K562 (cell line): ENCODE results near the gene PLXNA2.

Source experiments
- BHLHE40 ChIP-seq: IDR thresholded peaks from 2 replicates; pipeline ENCODE4 v1.6.1; 2011; ENCODE audit warnings: low read length, improper control_type of control experiment
- GATA2 ChIP-seq: sonication (generic); formaldehyde crosslinking; IDR thresholded peaks from 2 replicates; pipeline ENCODE4 v1.4.0; 2020; ENCODE audit warnings: mild to moderate bottlenecking, missing genetic modification reagents
- POLR2AphosphoS5 ChIP-seq: IDR thresholded peaks from 2 replicates; pipeline ENCODE4 v1.6.1; 2011; ENCODE audit warnings: mild to moderate bottlenecking, low read depth, low read length, moderate library complexity; ENCODE audit not compliant: control insufficient read depth, insufficient read depth
- PRPF4 ChIP-seq: fragments of 200-400 bp; formaldehyde crosslinking; IDR thresholded peaks from one replicate; pipeline ENCODE4 v1.6.1; 2017; ENCODE audit warnings: low read length, low read depth, mild to moderate bottlenecking; ENCODE audit not compliant: insufficient read depth, poor library complexity, severe bottlenecking
- SMC3 ChIP-seq: conservative IDR thresholded peaks from 2 replicates; pipeline ENCODE4 v1.6.1; 2011; ENCODE audit warnings: low read depth, low read length, improper control_type of control experiment; ENCODE audit not compliant: insufficient read depth
- ZFP1 ChIP-seq: fragments of 450-650 bp; formaldehyde crosslinking; IDR thresholded peaks from 2 replicates; pipeline ENCODE4 v1.4.0; 2020; ENCODE audit warnings: mild to moderate bottlenecking, mixed read lengths
- ZNF146 ChIP-seq: IDR thresholded peaks from one replicate; pipeline ENCODE4 v1.6.1; 2018; ENCODE audit warnings: missing compliant biosample characterization; ENCODE audit not compliant: unreplicated experiment
- TF ChIP-seq, protein P1 (sequence below): sonication (generic); formaldehyde crosslinking; IDR thresholded peaks from 2 replicates; pipeline ENCODE4 v1.5.0; 2020; ENCODE audit warnings: missing genetic modification reagents

DNA sequence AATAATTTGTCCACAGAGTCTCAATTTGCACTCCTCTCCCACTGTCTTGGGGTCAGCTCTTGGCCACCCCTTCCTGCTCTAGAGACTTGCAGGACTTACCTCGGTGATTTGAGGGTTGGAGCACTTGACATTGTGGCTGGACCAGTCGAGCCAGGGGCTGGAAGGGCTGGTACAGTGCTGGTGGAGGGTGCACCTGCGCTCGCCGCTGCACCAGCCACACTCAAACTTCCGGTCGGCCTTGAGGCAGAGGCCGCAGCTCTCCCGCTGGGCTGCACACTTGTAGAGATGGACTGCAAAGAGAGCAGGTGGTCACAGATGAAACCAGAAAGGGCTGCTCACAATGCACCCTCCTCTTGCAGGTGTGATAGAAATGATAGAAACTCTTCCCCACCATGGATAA is 165.0 kb downstream of the PLXNA2 start:
- TF ChIP-seq GATA2: no peak
- TF ChIP-seq, protein P1, sequence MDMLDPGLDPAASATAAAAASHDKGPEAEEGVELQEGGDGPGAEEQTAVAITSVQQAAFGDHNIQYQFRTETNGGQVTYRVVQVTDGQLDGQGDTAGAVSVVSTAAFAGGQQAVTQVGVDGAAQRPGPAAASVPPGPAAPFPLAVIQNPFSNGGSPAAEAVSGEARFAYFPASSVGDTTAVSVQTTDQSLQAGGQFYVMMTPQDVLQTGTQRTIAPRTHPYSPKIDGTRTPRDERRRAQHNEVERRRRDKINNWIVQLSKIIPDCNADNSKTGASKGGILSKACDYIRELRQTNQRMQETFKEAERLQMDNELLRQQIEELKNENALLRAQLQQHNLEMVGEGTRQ (CRISPR knock-in tag): no peak
- no peak for TF ChIP-seq ZNF146 (CRISPR knock-in tag)
- TF ChIP-seq PRPF4: no peak
- no peak for TF ChIP-seq POLR2AphosphoS5
- TF ChIP-seq BHLHE40: no peak
- TF ChIP-seq SMC3: no peak
- no peak for TF ChIP-seq ZFP1 (CRISPR knock-in tag)
